BE2C (cell line): Measurements from ENCODE around the gene ATP11A.

Experiments
- DNase-seq: peaks from one replicate; pipeline ENCODE4 v3.0.0-alpha.2; 2020
- H3K27me3 ChIP-seq: fragments of 250-450 bp; sonication (Bioruptor Pico); 2 replicates; pipeline ENCODE4 v1.5.1; 2020; ENCODE audit warnings: mild to moderate bottlenecking
- H3K36me3 ChIP-seq: fragments of 250-450 bp; sonication (Bioruptor Pico); 2 replicates; pipeline ENCODE4 v1.5.1; 2020; ENCODE audit warnings: mild to moderate bottlenecking
- H3K4me1 ChIP-seq: fragments of 250-450 bp; sonication (Bioruptor Pico); 2 replicates; pipeline ENCODE4 v1.5.1; 2020
- H3K4me3 ChIP-seq: 2 replicates; pipeline ENCODE4 v1.5.1; 2011; ENCODE audit warnings: low read depth, low read length
- H3K9me3 ChIP-seq: fragments of 250-450 bp; sonication (Bioruptor Pico); 2 replicates; pipeline ENCODE4 v1.5.1; 2020
- TF ChIP-seq, protein P1 (sequence below): IDR thresholded peaks from 2 replicates; pipeline ENCODE4 v1.5.1; 2012; ENCODE audit warnings: mild to moderate bottlenecking, low read depth, low read length

ATP11A gene

DNA sequence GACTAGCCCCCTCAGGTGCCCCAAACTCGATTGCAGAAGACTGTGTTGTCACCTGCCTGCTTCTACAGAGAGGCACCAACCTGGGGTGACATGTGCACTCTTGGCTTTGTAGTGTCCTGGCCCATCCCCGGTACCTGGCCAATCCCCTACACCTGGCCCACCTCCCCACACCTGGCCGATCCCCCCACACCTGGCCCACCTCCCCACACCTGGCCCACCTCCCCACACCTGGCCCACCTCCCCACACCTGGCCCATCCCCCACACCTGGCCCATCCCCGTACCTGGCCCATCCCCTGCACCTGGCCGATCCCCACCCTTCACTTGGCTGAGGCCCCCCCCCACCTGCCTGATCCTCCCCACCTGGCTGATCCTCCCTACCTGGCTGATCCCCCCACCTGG, 25.4 kb downstream of the ATP11A start:
- TF ChIP-seq, protein P1, sequence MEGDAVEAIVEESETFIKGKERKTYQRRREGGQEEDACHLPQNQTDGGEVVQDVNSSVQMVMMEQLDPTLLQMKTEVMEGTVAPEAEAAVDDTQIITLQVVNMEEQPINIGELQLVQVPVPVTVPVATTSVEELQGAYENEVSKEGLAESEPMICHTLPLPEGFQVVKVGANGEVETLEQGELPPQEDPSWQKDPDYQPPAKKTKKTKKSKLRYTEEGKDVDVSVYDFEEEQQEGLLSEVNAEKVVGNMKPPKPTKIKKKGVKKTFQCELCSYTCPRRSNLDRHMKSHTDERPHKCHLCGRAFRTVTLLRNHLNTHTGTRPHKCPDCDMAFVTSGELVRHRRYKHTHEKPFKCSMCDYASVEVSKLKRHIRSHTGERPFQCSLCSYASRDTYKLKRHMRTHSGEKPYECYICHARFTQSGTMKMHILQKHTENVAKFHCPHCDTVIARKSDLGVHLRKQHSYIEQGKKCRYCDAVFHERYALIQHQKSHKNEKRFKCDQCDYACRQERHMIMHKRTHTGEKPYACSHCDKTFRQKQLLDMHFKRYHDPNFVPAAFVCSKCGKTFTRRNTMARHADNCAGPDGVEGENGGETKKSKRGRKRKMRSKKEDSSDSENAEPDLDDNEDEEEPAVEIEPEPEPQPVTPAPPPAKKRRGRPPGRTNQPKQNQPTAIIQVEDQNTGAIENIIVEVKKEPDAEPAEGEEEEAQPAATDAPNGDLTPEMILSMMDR = no peak
- Histone ChIP-seq H3K4me1 (peaks cover 5% of the 10 kb centered on the region), H3K9me3 (no peaks in the 10 kb centered on the region), H3K4me3 (no peak overlapping the region), H3K36me3 (no peaks in the 10 kb centered on the region), H3K27me3 (no peaks in the 10 kb centered on the region)
- no peak for DNase-seq

- no peaks in the 10 kb centered on the region for H3K9me3 ChIP-seq
- TF ChIP-seq, protein P1 = no peak
- no peak overlapping the region for H3K4me3 ChIP-seq
- DNase-seq = no peak
- peaks cover 5% of the 10 kb centered on the region for H3K4me1 ChIP-seq
- H3K27me3 ChIP-seq = no peaks in the 10 kb centered on the region
- H3K36me3 ChIP-seq = no peaks in the 10 kb centered on the region
Measured at GRCh38 chr13:112715715-112716460, 26.1 kb downstream of the ATP11A start.

GRCh38 chr13:112716461-112716820, 26.6 kb downstream of the ATP11A start:
- peaks cover 5% of the 10 kb centered on the region for H3K4me1 ChIP-seq
- no peaks in the 10 kb centered on the region for H3K9me3 ChIP-seq
- H3K27me3 ChIP-seq = no peaks in the 10 kb centered on the region
- H3K36me3 ChIP-seq = no peaks in the 10 kb centered on the region
- no peak for DNase-seq
- TF ChIP-seq, protein P1 = no peak
- no peak overlapping the region for H3K4me3 ChIP-seq

DNA sequence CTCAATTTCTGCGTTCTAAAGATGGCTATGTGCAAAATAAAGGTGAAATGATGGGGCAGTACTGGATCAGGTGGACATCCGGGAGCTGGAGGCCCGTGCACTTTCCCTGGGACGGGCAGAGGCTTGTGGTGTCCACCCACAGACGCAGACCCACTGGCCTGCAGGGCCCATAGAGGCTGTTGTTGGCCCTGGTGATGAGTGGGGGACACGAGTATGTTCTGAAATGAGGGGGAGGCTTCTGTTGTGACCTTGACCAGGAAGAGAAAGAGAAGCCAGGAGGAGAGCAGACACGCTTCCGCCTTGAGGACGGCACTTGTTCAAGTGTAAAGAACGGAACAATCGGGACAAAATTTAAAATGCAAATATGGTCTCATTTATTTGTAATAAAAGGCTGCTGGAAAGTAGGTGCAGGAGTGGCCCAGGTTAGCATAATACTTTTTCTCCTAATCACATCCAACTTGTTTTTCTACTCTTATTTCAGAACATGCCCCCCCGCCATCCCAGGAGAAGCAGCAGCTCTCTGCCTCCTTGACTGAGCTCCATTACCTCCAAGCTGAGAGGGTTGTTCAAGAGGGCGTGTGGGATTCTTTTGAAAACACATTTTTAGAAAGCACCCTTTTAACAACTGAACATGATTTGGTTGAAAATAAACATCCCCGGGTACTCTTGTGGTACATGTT, 27.1 kb downstream of the ATP11A start:
- Histone ChIP-seq H3K27me3 (no peaks in the 10 kb centered on the region), H3K36me3 (no peaks in the 10 kb centered on the region), H3K4me1 (no peaks in the 10 kb centered on the region; the same call in 1 of the 2 replicates), H3K4me3 (no peak overlapping the region), H3K9me3 (no peaks in the 10 kb centered on the region)
- TF ChIP-seq, protein P1 = no peak
- no peak for DNase-seq

GRCh38 chr13:112718318-112718717, 28.5 kb downstream of the ATP11A start:
- H3K4me3 ChIP-seq = no peak overlapping the region
- no peaks in the 10 kb centered on the region for H3K9me3 ChIP-seq
- no peaks in the 10 kb centered on the region; the same call in 1 of the 2 replicates for H3K4me1 ChIP-seq
- DNase-seq = no peak
- TF ChIP-seq, protein P1 = no peak
- no peaks in the 10 kb centered on the region for H3K36me3 ChIP-seq
- no peaks in the 10 kb centered on the region for H3K27me3 ChIP-seq

- no peaks in the 10 kb centered on the region; the same call in 1 of the 2 replicates for H3K4me1 ChIP-seq
- no peaks in the 10 kb centered on the region for H3K27me3 ChIP-seq
- no peaks in the 10 kb centered on the region for H3K9me3 ChIP-seq
- H3K4me3 ChIP-seq = no peak overlapping the region
- DNase-seq = no peak
- TF ChIP-seq, protein P1 = no peak
- H3K36me3 ChIP-seq = no peaks in the 10 kb centered on the region
Measured at GRCh38 chr13:112719016-112719415, 29.2 kb downstream of the ATP11A start.
